GM10847 (cell line): ENCODE results near the gene PNPLA3.
A peak's percentile ranks its signal among the peaks of the same experiment; 100 is the strongest.

ENCODE experiments used
- POLR2A ChIP-seq: IDR thresholded peaks from 2 replicates; pipeline ENCODE4 v1.6.1; 2011; ENCODE audit not compliant: insufficient read length; ENCODE audit errors: extremely low read depth

Gene PNPLA3

GRCh38 chr22:43931771-43932170 is 8.2 kb downstream of the PNPLA3 start:
- no peak for TF ChIP-seq POLR2A

- TF ChIP-seq POLR2A: no peak
These were observed 17.8 kb downstream of the PNPLA3 start for GRCh38 chr22:43941449-43941848.

GRCh38 chr22:43944670-43945430 is 21.2 kb downstream of the PNPLA3 start:
- no peak for TF ChIP-seq POLR2A

GRCh38 chr22:43945632-43946383 is 22.2 kb downstream of the PNPLA3 start:
- no peak for TF ChIP-seq POLR2A

- TF ChIP-seq POLR2A: no peak
These were observed 22.7 kb downstream of the PNPLA3 start for GRCh38 chr22:43946384-43946667.

- no peak for TF ChIP-seq POLR2A
These were observed 25.3 kb downstream of the PNPLA3 start for GRCh38 chr22:43948836-43949406.

GRCh38 chr22:43951391-43951790 is 27.8 kb downstream of the PNPLA3 start:
- TF ChIP-seq POLR2A: no peak

GRCh38 chr22:43951966-43952365 is 28.4 kb downstream of the PNPLA3 start:
- no peak for TF ChIP-seq POLR2A

- no peak for TF ChIP-seq POLR2A
These were observed 30.6 kb downstream of the PNPLA3 start for GRCh38 chr22:43953988-43954785.

GRCh38 chr22:43955040-43955882 is 31.7 kb downstream of the PNPLA3 start, which contains the start of gene SAMM50:
Gene SAMM50, plus strand, starts transcription at chr22:43955442. Its CDS starts 136 bp downstream, at chr22:43955578.
- TF ChIP-seq POLR2A: peak; percentile 94

GRCh38 chr22:43955883-43956782 is 32.5 kb downstream of the PNPLA3 start:
- no peak for TF ChIP-seq POLR2A

- TF ChIP-seq POLR2A: no peak
These were observed 33.3 kb downstream of the PNPLA3 start for GRCh38 chr22:43956805-43957463.

- TF ChIP-seq POLR2A: no peak
These were observed 34.3 kb downstream of the PNPLA3 start for GRCh38 chr22:43957871-43958270.
